ENCODE results near the gene CFAP299. TPM values are rescaled to one million over a fixed set of nuclear protein-coding genes. Genes with fewer than 3 reads are reported as not detected.
"Not testable (repeated sequence)": the region's sequence is repeated elsewhere in the genome, so short reads cannot be mapped to it uniquely, and the experiment has no call there.

The CFAP299 gene
- total RNA-seq, 2 experiments from 2014 or later: 0.63 to 3.7 TPM

GRCh38 chr4:80312124-80312523 is 23.4 kb upstream of the CFAP299 start:
- intact Hi-C loops (cut with micrococcal nuclease; ENCODE audit: unreplicated experiment): no loop called here
- DNase-seq (ENCODE audit: low spot score): no peak
- Histone ChIP-seq H3K4me1 (ENCODE audit: insufficient read depth, low read length, poor library complexity, severe bottlenecking) (no peaks in the 10 kb centered on the region), H3K27ac (ENCODE audit: low read depth, low read length, poor library complexity, severe bottlenecking) (no peak overlapping the region), H3K79me2 (ENCODE audit: insufficient read depth, low read depth, low read length) (no peaks in the 10 kb centered on the region), H3K4me2 (ENCODE audit: low read length) (no peak overlapping the region), H3K9me3 (ENCODE audit: low read length) (no peaks in the 10 kb centered on the region), H2AFZ (ENCODE audit: low read length) (no peak overlapping the region), H3K36me3 (ENCODE audit: insufficient read depth, low read length) (no peaks in the 10 kb centered on the region), H4K20me1 (ENCODE audit: insufficient read depth, low read length) (no peaks in the 10 kb centered on the region), H3K9me2 (ENCODE audit: insufficient read depth, low read length) (no peaks in the 10 kb centered on the region), H3K4me3 (ENCODE audit: low read depth, low read length, poor library complexity, severe bottlenecking) (no peak overlapping the region)
- no peak for TF ChIP-seq EZH2phosphoT487 (IDR thresholded peaks at IDR 0.05; ENCODE audit: borderline replicate concordance, low read depth, low read length)
- TF ChIP-seq, protein P1, sequence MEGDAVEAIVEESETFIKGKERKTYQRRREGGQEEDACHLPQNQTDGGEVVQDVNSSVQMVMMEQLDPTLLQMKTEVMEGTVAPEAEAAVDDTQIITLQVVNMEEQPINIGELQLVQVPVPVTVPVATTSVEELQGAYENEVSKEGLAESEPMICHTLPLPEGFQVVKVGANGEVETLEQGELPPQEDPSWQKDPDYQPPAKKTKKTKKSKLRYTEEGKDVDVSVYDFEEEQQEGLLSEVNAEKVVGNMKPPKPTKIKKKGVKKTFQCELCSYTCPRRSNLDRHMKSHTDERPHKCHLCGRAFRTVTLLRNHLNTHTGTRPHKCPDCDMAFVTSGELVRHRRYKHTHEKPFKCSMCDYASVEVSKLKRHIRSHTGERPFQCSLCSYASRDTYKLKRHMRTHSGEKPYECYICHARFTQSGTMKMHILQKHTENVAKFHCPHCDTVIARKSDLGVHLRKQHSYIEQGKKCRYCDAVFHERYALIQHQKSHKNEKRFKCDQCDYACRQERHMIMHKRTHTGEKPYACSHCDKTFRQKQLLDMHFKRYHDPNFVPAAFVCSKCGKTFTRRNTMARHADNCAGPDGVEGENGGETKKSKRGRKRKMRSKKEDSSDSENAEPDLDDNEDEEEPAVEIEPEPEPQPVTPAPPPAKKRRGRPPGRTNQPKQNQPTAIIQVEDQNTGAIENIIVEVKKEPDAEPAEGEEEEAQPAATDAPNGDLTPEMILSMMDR (conservative IDR thresholded peaks at IDR 0.05; ENCODE audit: low read length): no peak
- POLR2A ChIA-PET: no interaction called here
- no TSS peak for BruUV-seq (replicated peaks)
- CTCF ChIA-PET (ENCODE audit: unreplicated experiment): no interaction called here

DNA sequence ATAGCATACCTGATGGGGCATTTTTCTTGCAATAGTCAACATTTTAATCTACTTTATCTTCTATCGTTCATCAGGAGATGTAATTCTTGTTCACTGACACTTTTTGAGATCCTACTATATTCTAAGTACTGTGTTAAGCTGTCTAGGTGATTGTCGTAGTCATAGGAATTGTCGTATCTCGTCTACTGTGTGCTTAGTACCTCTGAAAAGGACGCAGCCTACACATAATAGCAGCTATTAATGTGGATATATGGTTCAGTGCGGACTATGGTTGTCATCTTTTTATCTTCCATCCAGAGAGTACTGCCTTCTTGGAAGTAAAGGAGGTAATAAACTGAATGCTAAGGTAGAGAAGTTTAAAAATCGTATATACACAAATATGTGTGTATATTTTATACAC is 21.9 kb upstream of the CFAP299 start:
- TF ChIP-seq EZH2phosphoT487 (IDR thresholded peaks at IDR 0.05; ENCODE audit: borderline replicate concordance, low read depth, low read length): no peak
- TF ChIP-seq, protein P1 (conservative IDR thresholded peaks at IDR 0.05; ENCODE audit: low read length): no peak
- Histone ChIP-seq H3K36me3 (ENCODE audit: insufficient read depth, low read length) (no peaks in the 10 kb centered on the region), H3K4me3 (ENCODE audit: low read depth, low read length, poor library complexity, severe bottlenecking) (no peak overlapping the region), H3K9me2 (ENCODE audit: insufficient read depth, low read length) (no peaks in the 10 kb centered on the region), H3K4me1 (ENCODE audit: insufficient read depth, low read length, poor library complexity, severe bottlenecking) (no peaks in the 10 kb centered on the region), H3K9me3 (ENCODE audit: low read length) (no peaks in the 10 kb centered on the region), H3K79me2 (ENCODE audit: insufficient read depth, low read depth, low read length) (no peaks in the 10 kb centered on the region), H3K27ac (ENCODE audit: low read depth, low read length, poor library complexity, severe bottlenecking) (no peak overlapping the region), H2AFZ (ENCODE audit: low read length) (no peak overlapping the region), H4K20me1 (ENCODE audit: insufficient read depth, low read length) (no peaks in the 10 kb centered on the region), H3K4me2 (ENCODE audit: low read length) (no peak overlapping the region)
- intact Hi-C loops (cut with micrococcal nuclease; ENCODE audit: unreplicated experiment): no loop called here
- POLR2A ChIA-PET: interaction anchor here (1.1 kb wide), 1 partner anchor 8 kb away, joined by 4 read pairs; no protein-coding TSS in a partner anchor
- no TSS peak for BruUV-seq (replicated peaks)
- CTCF ChIA-PET (ENCODE audit: unreplicated experiment): no interaction called here
- no peak for DNase-seq (ENCODE audit: low spot score)

GRCh38 chr4:80315848-80316247 is 19.7 kb upstream of the CFAP299 start:
- intact Hi-C loops (cut with micrococcal nuclease; ENCODE audit: unreplicated experiment); H2AFZ ChIP-seq (ENCODE audit: low read length); H3K36me3 ChIP-seq (ENCODE audit: insufficient read depth, low read length); H3K79me2 ChIP-seq (ENCODE audit: insufficient read depth, low read depth, low read length); DNase-seq (ENCODE audit: low spot score); H3K9me2 ChIP-seq (ENCODE audit: insufficient read depth, low read length); BruUV-seq (replicated peaks); H3K4me1 ChIP-seq (ENCODE audit: insufficient read depth, low read length, poor library complexity, severe bottlenecking); H3K4me3 ChIP-seq (ENCODE audit: low read depth, low read length, poor library complexity, severe bottlenecking); H3K4me2 ChIP-seq (ENCODE audit: low read length); CTCF ChIA-PET (ENCODE audit: unreplicated experiment); H4K20me1 ChIP-seq (ENCODE audit: insufficient read depth, low read length); POLR2A ChIA-PET; H3K27ac ChIP-seq (ENCODE audit: low read depth, low read length, poor library complexity, severe bottlenecking); H3K9me3 ChIP-seq (ENCODE audit: low read length): not testable (repeated sequence)
